HEK293T (cell line): ENCODE measurements around the gene SIPA1L3.
"Not testable (repeated sequence)": the region's sequence is repeated elsewhere in the genome, so short reads cannot be mapped to it uniquely, and the experiment has no call there.

ENCODE experiments used
- CTCF ChIA-PET: fragments of 350-600 bp; formaldehyde crosslinking; extraction: SDS; loops from one replicate; lab custom pipeline; 2021; ENCODE audit warnings: antibody characterized with exemption, inconsistent platforms; lab: Yijun Ruan, JAX
- POLR2A ChIA-PET: fragments of 350-600 bp; formaldehyde crosslinking; extraction: SDS; loops from one replicate; lab custom pipeline; 2020; ENCODE audit warnings: antibody characterized with exemption, inconsistent platforms; lab: Yijun Ruan, JAX
- DNase-seq: peaks from one replicate; pipeline ENCODE4 v3.0.0; 2012; ENCODE audit warnings: mixed read lengths; ENCODE audit errors: extremely low spot score
- ARNT ChIP-seq: fragments of 450-650 bp; IDR thresholded peaks from 2 replicates; pipeline ENCODE4 v1.6.1; 2017; ENCODE audit warnings: mild to moderate bottlenecking
- BHLHE40 ChIP-seq: fragments of 450-650 bp; IDR thresholded peaks from 2 replicates; pipeline ENCODE4 v1.6.1; 2016; ENCODE audit warnings: mild to moderate bottlenecking, moderate library complexity, borderline replicate concordance
- CTBP1 ChIP-seq: fragments of 450-650 bp; IDR thresholded peaks from 2 replicates; pipeline ENCODE4 v1.6.1; 2016; ENCODE audit warnings: borderline replicate concordance
- ELF4 ChIP-seq: fragments of 450-650 bp; IDR thresholded peaks from 2 replicates; pipeline ENCODE4 v1.6.1; 2017; ENCODE audit warnings: antibody characterized with exemption
- FOXA1 ChIP-seq: fragments of 450-650 bp; IDR thresholded peaks from 2 replicates; pipeline ENCODE4 v1.6.1; 2016; ENCODE audit warnings: mild to moderate bottlenecking
- FOXK2 ChIP-seq: fragments of 450-650 bp; IDR thresholded peaks from 2 replicates; pipeline ENCODE4 v1.6.1; 2016; ENCODE audit warnings: mild to moderate bottlenecking
- FOXM1 ChIP-seq: fragments of 450-650 bp; IDR thresholded peaks from 2 replicates; pipeline ENCODE4 v1.6.1; 2017; ENCODE audit warnings: mild to moderate bottlenecking, borderline replicate concordance
- HDGF ChIP-seq: fragments of 450-650 bp; IDR thresholded peaks from 2 replicates; pipeline ENCODE4 v1.6.1; 2017; ENCODE audit warnings: antibody characterized with exemption, borderline replicate concordance
- L3MBTL2 ChIP-seq: fragments of 450-650 bp; conservative IDR thresholded peaks from 2 replicates; pipeline ENCODE4 v1.6.1; 2016; ENCODE audit warnings: mild to moderate bottlenecking
- LEF1 ChIP-seq: fragments of 450-650 bp; IDR thresholded peaks from 2 replicates; pipeline ENCODE4 v1.6.1; 2017; ENCODE audit warnings: mild to moderate bottlenecking, borderline replicate concordance
- NFRKB ChIP-seq: fragments of 450-650 bp; IDR thresholded peaks from 2 replicates; pipeline ENCODE4 v1.6.1; 2016; ENCODE audit warnings: mild to moderate bottlenecking, moderate library complexity
- PKNOX1 ChIP-seq: fragments of 450-650 bp; IDR thresholded peaks from 2 replicates; pipeline ENCODE4 v1.6.1; 2016
- SP1 ChIP-seq: fragments of 450-650 bp; IDR thresholded peaks from 2 replicates; pipeline ENCODE4 v1.6.1; 2017
- SUZ12 ChIP-seq: fragments of 450-650 bp; IDR thresholded peaks from 2 replicates; pipeline ENCODE4 v1.6.1; 2016; ENCODE audit warnings: mild to moderate bottlenecking
- TARDBP ChIP-seq: fragments of 450-650 bp; IDR thresholded peaks from 2 replicates; pipeline ENCODE4 v1.6.1; 2016
- ZNF384 ChIP-seq: fragments of 450-650 bp; IDR thresholded peaks from 2 replicates; pipeline ENCODE4 v1.6.1; 2016

Gene SIPA1L3

GRCh38 chr19:38025909-38026307, 118.9 kb downstream of the SIPA1L3 start:
- ChIA-PET POLR2A (interaction anchor here (0.9 kb wide), 1 partner anchor 22 kb away, joined by 3 read pairs; no protein-coding TSS in a partner anchor), CTCF (interaction anchor here (0.6 kb wide), 1 partner anchor 12 kb away, joined by 5 read pairs; no protein-coding TSS in a partner anchor)
- no peak for DNase-seq
- TF ChIP-seq FOXA1 (no peak), SP1 (no peak), NFRKB (no peak), L3MBTL2 (no peak), FOXM1 (no peak), ARNT (no peak)

- ChIA-PET CTCF (no interaction called here), POLR2A (no interaction called here)
- DNase-seq = no peak
- TF ChIP-seq L3MBTL2 (no peak), PKNOX1 (no peak), FOXM1 (no peak), SP1 (no peak)
Observed at GRCh38 chr19:38028913-38029510, 122.0 kb downstream of the SIPA1L3 start.

GRCh38 chr19:38030001-38030400, 123.0 kb downstream of the SIPA1L3 start:
- POLR2A ChIA-PET, CTCF ChIA-PET: not testable (repeated sequence)

GRCh38 chr19:38030686-38031422, 123.8 kb downstream of the SIPA1L3 start:
- CTCF ChIA-PET = interaction anchor here (0.6 kb wide), 1 partner anchor 32 kb away, joined by 3 read pairs; no protein-coding TSS in a partner anchor
- POLR2A ChIA-PET = no interaction called here
- no peak for TF ChIP-seq NFRKB
- no peak for TF ChIP-seq PKNOX1
- no peak for TF ChIP-seq CTBP1
- no peak for DNase-seq

More at GRCh38 chr19:38030001-38030400, 123.0 kb downstream of the SIPA1L3 start:
- DNase-seq = not testable (repeated sequence)

GRCh38 chr19:38031423-38031770, 124.4 kb downstream of the SIPA1L3 start:
- ChIA-PET POLR2A (no interaction called here), CTCF (no interaction called here)
- DNase-seq = no peak
- TF ChIP-seq LEF1 = no peak
- no peak for TF ChIP-seq ELF4
- no peak for TF ChIP-seq NFRKB
- TF ChIP-seq PKNOX1 = no peak

- POLR2A ChIA-PET = no interaction called here
- CTCF ChIA-PET = no interaction called here
- DNase-seq = no peak
- TF ChIP-seq ELF4 (no peak), SUZ12 (no peak), BHLHE40 (no peak), SP1 (no peak), PKNOX1 (no peak)
Observed at GRCh38 chr19:38032151-38032550, 125.1 kb downstream of the SIPA1L3 start.

GRCh38 chr19:38032951-38033350, 125.9 kb downstream of the SIPA1L3 start:
- TF ChIP-seq PKNOX1 = no peak
- TF ChIP-seq SUZ12 = no peak
- no peak for TF ChIP-seq NFRKB
- no peak for TF ChIP-seq ARNT
- no peak for TF ChIP-seq BHLHE40
- TF ChIP-seq FOXK2 = no peak
- TF ChIP-seq CTBP1 = no peak
- no peak for TF ChIP-seq FOXM1
- TF ChIP-seq ZNF384 = no peak
- no peak for TF ChIP-seq FOXA1
- no peak for TF ChIP-seq SP1
- TF ChIP-seq TARDBP = no peak
- no peak for TF ChIP-seq ELF4
- TF ChIP-seq LEF1 = no peak
- TF ChIP-seq HDGF = no peak
- no peak for TF ChIP-seq L3MBTL2
- CTCF ChIA-PET = no interaction called here
- no peak for DNase-seq
- POLR2A ChIA-PET = no interaction called here
